MCF 10A (cell line): ENCODE data around the gene ALOX5. TPM values are rescaled to one million over a fixed set of nuclear protein-coding genes. Genes with fewer than 3 reads are reported as not detected.
"Not testable (repeated sequence)": the region's sequence is repeated elsewhere in the genome, so short reads cannot be mapped to it uniquely, and the experiment has no call there.

Source experiments
- BruUV-seq: library from RNA; stranded (reverse); fragments of 400-500 nt; replicated peaks from 2 replicates; lab custom pipeline; 2021; lab: Mats Ljungman, UMichigan
- CTCF ChIA-PET: fragments of 300-600 bp; sonication (Branson Sonifier 250); formaldehyde crosslinking; extraction: SDS; loops from one replicate; lab custom pipeline; 2021; ENCODE audit warnings: antibody characterized with exemption, inconsistent platforms; lab: Yijun Ruan, JAX
- POLR2A ChIA-PET: fragments of 300-600, 350-650 bp; sonication (Branson Sonifier 250); formaldehyde crosslinking; extraction: SDS; loops from one replicate; lab custom pipeline; 2020; ENCODE audit warnings: antibody characterized with exemption, inconsistent platforms; lab: Yijun Ruan, JAX
- DNase-seq: peaks from one replicate; pipeline ENCODE4 v3.0.0-alpha.2; 2018; ENCODE audit not compliant: unreplicated experiment
- H3K27ac Mint-ChIP-seq: one replicate; pipeline ENCODE4 v1.8.0; 2022; ENCODE audit warnings: mild to moderate bottlenecking, low read depth, mixed read lengths; ENCODE audit not compliant: unreplicated experiment
- H3K27me3 Mint-ChIP-seq: one replicate; pipeline ENCODE4 v1.8.0; 2022; ENCODE audit warnings: mixed read lengths; ENCODE audit not compliant: insufficient read depth, unreplicated experiment
- H3K36me3 Mint-ChIP-seq: one replicate; pipeline ENCODE4 v1.8.0; 2022; ENCODE audit warnings: mild to moderate bottlenecking, moderate library complexity, mixed read lengths; ENCODE audit not compliant: insufficient read depth, unreplicated experiment
- H3K4me1 Mint-ChIP-seq: one replicate; pipeline ENCODE4 v1.8.0; 2022; ENCODE audit warnings: mixed read lengths; ENCODE audit not compliant: insufficient read depth, unreplicated experiment
- H3K4me3 Mint-ChIP-seq: one replicate; pipeline ENCODE4 v1.8.0; 2022; ENCODE audit warnings: mild to moderate bottlenecking, moderate library complexity, mixed read lengths; ENCODE audit not compliant: unreplicated experiment
- H3K9me3 Mint-ChIP-seq: one replicate; pipeline ENCODE4 v1.8.0; 2022; ENCODE audit warnings: mixed read lengths; ENCODE audit not compliant: unreplicated experiment
- intact Hi-C: fragments of 100-400 bp; cut with micrococcal nuclease; formaldehyde crosslinking; loops from 2 replicates; pipeline ENCODE4 v1.14.1; 2022
- total RNA-seq: library from RNA; stranded (reverse); gene quantifications from 2 replicates; pipeline ENCODE4 v1.2.3, GENCODE V29; 2022
- TF ChIP-seq, protein P1 (sequence below): fragments of 200-600 bp; IDR thresholded peaks from one replicate; pipeline ENCODE4 v1.8.0; 2022; ENCODE audit warnings: antibody characterized with exemption, mild to moderate bottlenecking; ENCODE audit not compliant: unreplicated experiment

ALOX5 gene
- total RNA-seq, 1 experiment from 2014 or later = not detected

DNA sequence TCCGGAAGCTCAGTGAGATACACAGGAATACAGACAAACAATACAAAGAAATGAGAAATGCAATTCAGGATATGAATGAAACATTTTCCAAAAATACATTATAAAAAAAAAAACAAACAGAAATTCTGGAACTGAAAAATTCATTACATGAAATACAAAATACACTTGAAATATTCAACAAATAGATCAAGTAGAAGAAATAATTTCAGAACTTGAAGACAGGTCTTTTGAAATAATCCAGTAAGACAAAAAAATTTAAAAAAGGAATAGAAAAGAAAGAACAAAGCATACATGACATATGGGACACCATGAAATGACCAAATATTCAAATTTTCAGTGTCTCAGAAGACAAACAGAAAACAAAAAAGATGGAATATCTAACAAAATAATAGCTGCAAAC is 102.5 kb downstream of the ALOX5 start:
- Mint-ChIP-seq H3K27ac (no peak overlapping the region), H3K4me1 (no peaks in the 10 kb centered on the region), H3K9me3 (peaks cover 7% of the 10 kb centered on the region), H3K4me3 (no peak overlapping the region), H3K27me3 (no peaks in the 10 kb centered on the region), H3K36me3 (peaks cover 17% of the 10 kb centered on the region)
- POLR2A ChIA-PET = no interaction called here
- intact Hi-C loops = no loop called here
- BruUV-seq = no TSS peak
- TF ChIP-seq, protein P1, sequence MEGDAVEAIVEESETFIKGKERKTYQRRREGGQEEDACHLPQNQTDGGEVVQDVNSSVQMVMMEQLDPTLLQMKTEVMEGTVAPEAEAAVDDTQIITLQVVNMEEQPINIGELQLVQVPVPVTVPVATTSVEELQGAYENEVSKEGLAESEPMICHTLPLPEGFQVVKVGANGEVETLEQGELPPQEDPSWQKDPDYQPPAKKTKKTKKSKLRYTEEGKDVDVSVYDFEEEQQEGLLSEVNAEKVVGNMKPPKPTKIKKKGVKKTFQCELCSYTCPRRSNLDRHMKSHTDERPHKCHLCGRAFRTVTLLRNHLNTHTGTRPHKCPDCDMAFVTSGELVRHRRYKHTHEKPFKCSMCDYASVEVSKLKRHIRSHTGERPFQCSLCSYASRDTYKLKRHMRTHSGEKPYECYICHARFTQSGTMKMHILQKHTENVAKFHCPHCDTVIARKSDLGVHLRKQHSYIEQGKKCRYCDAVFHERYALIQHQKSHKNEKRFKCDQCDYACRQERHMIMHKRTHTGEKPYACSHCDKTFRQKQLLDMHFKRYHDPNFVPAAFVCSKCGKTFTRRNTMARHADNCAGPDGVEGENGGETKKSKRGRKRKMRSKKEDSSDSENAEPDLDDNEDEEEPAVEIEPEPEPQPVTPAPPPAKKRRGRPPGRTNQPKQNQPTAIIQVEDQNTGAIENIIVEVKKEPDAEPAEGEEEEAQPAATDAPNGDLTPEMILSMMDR = no peak
- CTCF ChIA-PET = interaction anchor here (0.6 to 2.2 kb wide), 2 partner anchors 12 to 96 kb away, joined by 4 to 10 read pairs; no protein-coding TSS in a partner anchor
- DNase-seq = no peak

DNA sequence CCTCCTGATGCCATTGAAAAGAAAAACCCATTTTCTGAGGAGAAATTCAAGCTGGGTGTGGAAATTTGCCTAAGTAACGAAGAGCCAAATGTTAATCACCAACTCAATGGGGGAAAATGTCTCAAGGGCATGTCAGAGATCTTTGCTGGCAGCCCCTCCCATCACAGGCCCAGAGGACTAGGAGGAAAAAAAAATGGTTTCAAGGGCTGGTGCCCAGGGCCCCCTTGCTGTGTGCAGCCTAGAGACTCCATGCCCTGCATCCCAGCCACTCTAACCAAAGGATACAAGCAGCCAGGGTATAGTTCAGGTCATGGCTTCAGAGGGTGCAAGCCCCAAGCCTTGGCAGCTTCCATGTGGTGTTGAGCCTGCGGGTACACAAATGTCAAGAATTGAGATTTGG is 106.3 kb downstream of the ALOX5 start:
- intact Hi-C loops = no loop called here
- H3K27ac Mint-ChIP-seq = no peak overlapping the region
- no peak for DNase-seq
- ChIA-PET CTCF (interaction anchor here (1.1 kb wide), 1 partner anchor 13 kb away, joined by 3 read pairs; no protein-coding TSS in a partner anchor), POLR2A (no interaction called here)
- no peak overlapping the region for H3K4me3 Mint-ChIP-seq
- H3K27me3 Mint-ChIP-seq = no peaks in the 10 kb centered on the region
- peaks cover 7% of the 10 kb centered on the region for H3K9me3 Mint-ChIP-seq
- TF ChIP-seq, protein P1 = no peak
- H3K36me3 Mint-ChIP-seq = peaks cover 11% of the 10 kb centered on the region
- BruUV-seq = no TSS peak
- no peaks in the 10 kb centered on the region for H3K4me1 Mint-ChIP-seq

DNA sequence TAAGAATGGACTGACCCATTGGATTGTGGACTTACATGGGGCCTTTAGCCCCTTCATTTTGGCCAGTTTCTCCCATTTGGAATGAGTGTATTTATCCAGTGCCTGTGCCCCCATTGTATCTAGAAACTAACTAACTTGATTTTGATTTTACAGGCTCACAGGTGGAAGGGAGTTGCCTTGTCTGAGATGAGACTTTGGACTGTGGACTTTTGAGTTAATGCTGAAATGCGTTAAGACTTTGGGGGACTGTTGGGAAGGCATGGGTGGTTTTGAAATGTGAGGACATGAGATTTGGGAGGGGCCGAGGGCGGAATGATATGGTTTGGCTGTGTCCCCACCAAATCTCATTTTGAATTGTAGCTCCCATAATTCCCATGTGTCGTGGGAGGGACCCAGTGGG is 107.1 kb downstream of the ALOX5 start:
- ChIA-PET POLR2A (interaction anchor here (0.6 kb wide), 1 partner anchor 134 kb away, joined by 4 read pairs; no protein-coding TSS in a partner anchor), CTCF (interaction anchor here (1.1 kb wide), 2 partner anchors 9 to 14 kb away, joined by 3 read pairs; no protein-coding TSS in a partner anchor)
- BruUV-seq, H3K4me3 Mint-ChIP-seq, intact Hi-C loops, H3K27ac Mint-ChIP-seq, DNase-seq, H3K4me1 Mint-ChIP-seq, H3K36me3 Mint-ChIP-seq, H3K9me3 Mint-ChIP-seq, H3K27me3 Mint-ChIP-seq: not testable (repeated sequence)

DNA sequence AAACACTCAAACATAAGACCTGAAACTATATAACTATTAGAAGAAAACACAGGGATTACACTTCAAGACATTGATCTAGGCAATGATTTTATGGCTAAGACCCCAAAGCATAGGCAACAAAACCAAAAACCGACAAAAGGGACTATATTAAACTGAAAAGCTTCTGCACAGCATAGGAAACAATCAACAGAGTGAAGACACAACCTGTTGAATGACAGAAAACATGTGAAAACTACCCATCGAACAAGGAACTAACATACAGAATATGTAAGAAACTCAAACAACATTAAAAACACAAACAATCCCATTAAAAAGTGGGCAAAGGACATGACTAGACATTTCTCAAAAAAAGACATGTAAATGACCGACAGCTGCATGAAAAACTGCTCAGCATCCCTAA is 109.0 kb downstream of the ALOX5 start:
- POLR2A ChIA-PET = interaction anchor here (0.6 kb wide), 1 partner anchor 149 kb away, joined by 3 read pairs; no protein-coding TSS in a partner anchor
- DNase-seq = no peak
- CTCF ChIA-PET = interaction anchor here (0.7 kb wide), 1 partner anchor 22 kb away, joined by 3 read pairs; no protein-coding TSS in a partner anchor
- Mint-ChIP-seq H3K27me3 (no peaks in the 10 kb centered on the region), H3K36me3 (peaks cover 1% of the 10 kb centered on the region), H3K4me3 (no peak overlapping the region), H3K4me1 (no peaks in the 10 kb centered on the region), H3K27ac (no peak overlapping the region), H3K9me3 (peaks cover 7% of the 10 kb centered on the region)
- no TSS peak for BruUV-seq
- intact Hi-C loops = no loop called here
- TF ChIP-seq, protein P1 = no peak
